ENCODE data around the gene GRAMD2A.
"Not testable (repeated sequence)": the region's sequence is repeated elsewhere in the genome, so short reads cannot be mapped to it uniquely, and the experiment has no call there.

The GRAMD2A gene

GRCh38 chr15:72173401-72173800 lies 24.2 kb downstream of the GRAMD2A start:
- Histone ChIP-seq H3K27me3 (peaks cover 0 to 7% of the 10 kb centered on the region in 2 donors), H3K36me3 (no peaks in the 10 kb centered on the region), H3K4me3 (no peak overlapping the region), H3K9me3 (no peaks in the 10 kb centered on the region), H3K4me1 (peaks cover 0 to 22% (median 0%) of the 10 kb centered on the region in 4 donors), H3K27ac (no peak overlapping the region)
- DNase-seq, result no peak
- no peak for TF ChIP-seq CTCF (IDR thresholded peaks at IDR 0.05)
- intact Hi-C loops (cut with DNase I; ENCODE audit: low total_unique reads), result no loop called here

GRCh38 chr15:72172796-72173195 lies 24.8 kb downstream of the GRAMD2A start:
- H3K4me3 ChIP-seq, result no peak overlapping the region
- H3K36me3 ChIP-seq, result no peaks in the 10 kb centered on the region
- no peaks in the 10 kb centered on the region for H3K9me3 ChIP-seq
- no peak for TF ChIP-seq CTCF (IDR thresholded peaks at IDR 0.05)
- H3K27ac ChIP-seq, result no peak overlapping the region
- H3K27me3 ChIP-seq, result peaks cover 0 to 7% of the 10 kb centered on the region in 2 donors
- peaks cover 0 to 22% (median 0%) of the 10 kb centered on the region in 4 donors for H3K4me1 ChIP-seq
- intact Hi-C loops (cut with DNase I; ENCODE audit: low total_unique reads), result no loop called here
- no peak for DNase-seq

GRCh38 chr15:72171978-72172377 lies 25.6 kb downstream of the GRAMD2A start:
- peaks cover 0 to 22% (median 0%) of the 10 kb centered on the region in 4 donors for H3K4me1 ChIP-seq
- H3K27ac ChIP-seq; H3K27me3 ChIP-seq; H3K36me3 ChIP-seq; H3K4me3 ChIP-seq; intact Hi-C loops (cut with DNase I; ENCODE audit: low total_unique reads); H3K9me3 ChIP-seq; DNase-seq: not testable (repeated sequence)

GRCh38 chr15:72170691-72171090 lies 26.9 kb downstream of the GRAMD2A start:
- Histone ChIP-seq H3K4me3 (no peak overlapping the region), H3K9me3 (no peaks in the 10 kb centered on the region), H3K4me1 (peaks cover 0 to 13% (median 0%) of the 10 kb centered on the region in 4 donors), H3K27me3 (peaks cover 0 to 7% of the 10 kb centered on the region in 2 donors), H3K27ac (no peak overlapping the region), H3K36me3 (no peaks in the 10 kb centered on the region)
- DNase-seq, result no peak
- TF ChIP-seq CTCF (IDR thresholded peaks at IDR 0.05), result no peak
- intact Hi-C loops (cut with DNase I; ENCODE audit: low total_unique reads), result no loop called here

GRCh38 chr15:72169921-72170611 lies 27.5 kb downstream of the GRAMD2A start:
- H3K9me3 ChIP-seq, result no peaks in the 10 kb centered on the region
- no peak for DNase-seq
- peaks cover 0 to 12% (median 0%) of the 10 kb centered on the region in 4 donors for H3K4me1 ChIP-seq
- H3K4me3 ChIP-seq, result no peak overlapping the region
- intact Hi-C loops (cut with DNase I; ENCODE audit: low total_unique reads), result no loop called here
- no peak for TF ChIP-seq CTCF (IDR thresholded peaks at IDR 0.05)
- H3K27me3 ChIP-seq, result peaks cover 0 to 7% of the 10 kb centered on the region in 2 donors
- peaks cover 0 to under 1% (median 0%) of the 10 kb centered on the region in 3 donors for H3K36me3 ChIP-seq
- no peak overlapping the region for H3K27ac ChIP-seq

- intact Hi-C loops (cut with DNase I; ENCODE audit: low total_unique reads), result no loop called here
- no peak for DNase-seq
These were observed 28.2 kb downstream of the GRAMD2A start for GRCh38 chr15:72169236-72169920.

More at GRCh38 chr15:72169236-72169920, 28.2 kb downstream of the GRAMD2A start:
- Histone ChIP-seq H3K36me3 (peaks cover 0 to 7% (median 0%) of the 10 kb centered on the region in 3 donors), H3K27me3 (peaks cover 0 to 4% of the 10 kb centered on the region in 2 donors), H3K27ac (no peak overlapping the region), H3K4me3 (no peak overlapping the region), H3K9me3 (no peaks in the 10 kb centered on the region), H3K4me1 (peaks cover 0 to 12% (median 0%) of the 10 kb centered on the region in 4 donors)
- no peak for TF ChIP-seq CTCF (IDR thresholded peaks at IDR 0.05)

All from tibial artery (tissue), 4 donors.